ENCODE results near the gene BAHCC1.

BAHCC1 gene

GRCh38 chr17:81466564-81467472, 71.6 kb downstream of the BAHCC1 start:
- Histone ChIP-seq H3K27ac (ENCODE audit: low read length) (no peak overlapping the region), H3F3A (ENCODE audit: insufficient read depth, low read length) (no peaks in the 10 kb centered on the region), H3K79me2 (ENCODE audit: low read length) (no peaks in the 10 kb centered on the region), H3K9me2 (replicated peaks; ENCODE audit: insufficient read depth, low read length) (no peaks in the 10 kb centered on the region), H3K4me2 (ENCODE audit: low read depth, low read length) (no peak overlapping the region), H3K9me3 (replicated peaks; ENCODE audit: insufficient read depth, low read length) (no peaks in the 10 kb centered on the region), H3K4me1 (ENCODE audit: low read length) (no peaks in the 10 kb centered on the region), H4K20me1 (ENCODE audit: insufficient read depth, low read length) (no peaks in the 10 kb centered on the region), H3K4me3 (ENCODE audit: low read length) (no peak overlapping the region), H2AFZ (ENCODE audit: low read length) (no peak overlapping the region), H3K9ac (ENCODE audit: low read length) (no peak overlapping the region), H3K36me3 (replicated peaks; ENCODE audit: insufficient read depth, low read length) (no peaks in the 10 kb centered on the region), H3K27me3 (replicated peaks; ENCODE audit: insufficient read depth, low read length) (peaks cover 99% of the 10 kb centered on the region)
- no peak for TF ChIP-seq CTCF (IDR thresholded peaks at IDR 0.05; ENCODE audit: low read length)
- TF ChIP-seq EZH2phosphoT487 (IDR thresholded peaks at IDR 0.05; ENCODE audit: low read length), result no peak
- TF ChIP-seq EZH2 (optimal IDR thresholded peaks at IDR 0.05; ENCODE audit: low read depth, low read length), result no peak
- DNase-seq, result no peak

- TF ChIP-seq EZH2phosphoT487 (IDR thresholded peaks at IDR 0.05; ENCODE audit: low read length), result no peak
- no peak for TF ChIP-seq CTCF (IDR thresholded peaks at IDR 0.05; ENCODE audit: low read length)
- no peak for TF ChIP-seq EZH2 (optimal IDR thresholded peaks at IDR 0.05; ENCODE audit: low read depth, low read length)
- Histone ChIP-seq H3F3A (ENCODE audit: insufficient read depth, low read length) (no peaks in the 10 kb centered on the region), H4K20me1 (ENCODE audit: insufficient read depth, low read length) (no peaks in the 10 kb centered on the region), H3K9ac (ENCODE audit: low read length) (no peak overlapping the region), H3K27me3 (replicated peaks; ENCODE audit: insufficient read depth, low read length) (peaks cover 97% of the 10 kb centered on the region), H2AFZ (ENCODE audit: low read length) (no peak overlapping the region), H3K4me2 (ENCODE audit: low read depth, low read length) (no peak overlapping the region), H3K9me2 (replicated peaks; ENCODE audit: insufficient read depth, low read length) (no peaks in the 10 kb centered on the region), H3K36me3 (replicated peaks; ENCODE audit: insufficient read depth, low read length) (no peaks in the 10 kb centered on the region), H3K9me3 (replicated peaks; ENCODE audit: insufficient read depth, low read length) (no peaks in the 10 kb centered on the region), H3K79me2 (ENCODE audit: low read length) (no peaks in the 10 kb centered on the region), H3K4me1 (ENCODE audit: low read length) (no peaks in the 10 kb centered on the region), H3K4me3 (ENCODE audit: low read length) (no peak overlapping the region), H3K27ac (ENCODE audit: low read length) (no peak overlapping the region)
- no peak for DNase-seq
These were observed 73.0 kb downstream of the BAHCC1 start for GRCh38 chr17:81468111-81468769.

GRCh38 chr17:81468770-81469121, 73.5 kb downstream of the BAHCC1 start:
- TF ChIP-seq EZH2phosphoT487 (IDR thresholded peaks at IDR 0.05; ENCODE audit: low read length) (no peak), CTCF (IDR thresholded peaks at IDR 0.05; ENCODE audit: low read length) (no peak), EZH2 (optimal IDR thresholded peaks at IDR 0.05; ENCODE audit: low read depth, low read length) (no peak)
- no peaks in the 10 kb centered on the region for H3K36me3 ChIP-seq (replicated peaks; ENCODE audit: insufficient read depth, low read length)

More at GRCh38 chr17:81468770-81469121, 73.5 kb downstream of the BAHCC1 start:
- Histone ChIP-seq H3F3A (ENCODE audit: insufficient read depth, low read length) (no peaks in the 10 kb centered on the region), H2AFZ (ENCODE audit: low read length) (no peak overlapping the region), H3K79me2 (ENCODE audit: low read length) (no peaks in the 10 kb centered on the region), H3K4me1 (ENCODE audit: low read length) (no peaks in the 10 kb centered on the region), H3K9me2 (replicated peaks; ENCODE audit: insufficient read depth, low read length) (no peaks in the 10 kb centered on the region), H3K4me3 (ENCODE audit: low read length) (no peak overlapping the region), H4K20me1 (ENCODE audit: insufficient read depth, low read length) (no peaks in the 10 kb centered on the region), H3K27me3 (replicated peaks; ENCODE audit: insufficient read depth, low read length) (peaks cover 97% of the 10 kb centered on the region), H3K9ac (ENCODE audit: low read length) (no peak overlapping the region), H3K27ac (ENCODE audit: low read length) (no peak overlapping the region), H3K9me3 (replicated peaks; ENCODE audit: insufficient read depth, low read length) (no peaks in the 10 kb centered on the region), H3K4me2 (ENCODE audit: low read depth, low read length) (no peak overlapping the region)
- no peak for DNase-seq
